ENCODE data around the gene CAMK4. TPM values are rescaled to one million over a fixed set of nuclear protein-coding genes. Genes with fewer than 3 reads are reported as not detected.

The CAMK4 gene
- total RNA-seq, 1 donor from 2014 or later, result 0.72 TPM

GRCh38 chr5:111271885-111272284, 47.7 kb downstream of the CAMK4 start:
- Mint-ChIP-seq H3K27ac (ENCODE audit: unreplicated experiment) (no peak overlapping the region), H3K4me3 (ENCODE audit: unreplicated experiment) (no peak overlapping the region), H3K27me3 (ENCODE audit: low read depth) (peaks cover 19% of the 10 kb centered on the region), H3K4me1 (ENCODE audit: low read depth) (no peaks in the 10 kb centered on the region), H3K9me3 (ENCODE audit: low read depth) (no peaks in the 10 kb centered on the region), H3K36me3 (ENCODE audit: low read depth) (no peaks in the 10 kb centered on the region)
- TF ChIP-seq CTCF (IDR thresholded peaks at IDR 0.05), result no peak
- no peak for DNase-seq (ENCODE audit: low spot score)

GRCh38 chr5:111277061-111277460, 52.9 kb downstream of the CAMK4 start:
- H3K4me1 Mint-ChIP-seq (ENCODE audit: low read depth), result no peaks in the 10 kb centered on the region
- no peaks in the 10 kb centered on the region for H3K9me3 Mint-ChIP-seq (ENCODE audit: low read depth)
- no peak overlapping the region for H3K4me3 Mint-ChIP-seq (ENCODE audit: unreplicated experiment)
- H3K36me3 Mint-ChIP-seq (ENCODE audit: low read depth), result no peaks in the 10 kb centered on the region
- TF ChIP-seq CTCF (IDR thresholded peaks at IDR 0.05), result no peak
- DNase-seq (ENCODE audit: low spot score), result no peak
- H3K27me3 Mint-ChIP-seq (ENCODE audit: low read depth), result peaks cover 19% of the 10 kb centered on the region
- H3K27ac Mint-ChIP-seq (ENCODE audit: unreplicated experiment), result no peak overlapping the region

GRCh38 chr5:111278858-111279504, 54.8 kb downstream of the CAMK4 start:
- Mint-ChIP-seq H3K4me3 (ENCODE audit: unreplicated experiment) (no peak overlapping the region), H3K36me3 (ENCODE audit: low read depth) (no peaks in the 10 kb centered on the region), H3K27me3 (ENCODE audit: low read depth) (peaks cover 31% of the 10 kb centered on the region)

GRCh38 chr5:111280282-111280951, 56.2 kb downstream of the CAMK4 start:
- no peaks in the 10 kb centered on the region for H3K36me3 Mint-ChIP-seq (ENCODE audit: low read depth)
- no peak for TF ChIP-seq CTCF (IDR thresholded peaks at IDR 0.05)
- H3K9me3 Mint-ChIP-seq (ENCODE audit: low read depth), result no peaks in the 10 kb centered on the region
- H3K27ac Mint-ChIP-seq (ENCODE audit: unreplicated experiment), result no peak overlapping the region
- H3K4me3 Mint-ChIP-seq (ENCODE audit: unreplicated experiment), result no peak overlapping the region
- H3K27me3 Mint-ChIP-seq (ENCODE audit: low read depth), result peaks cover 33% of the 10 kb centered on the region
- no peaks in the 10 kb centered on the region for H3K4me1 Mint-ChIP-seq (ENCODE audit: low read depth)
- no peak for DNase-seq (ENCODE audit: low spot score)

More at GRCh38 chr5:111278858-111279504, 54.8 kb downstream of the CAMK4 start:
- Mint-ChIP-seq H3K4me1 (ENCODE audit: low read depth) (no peaks in the 10 kb centered on the region), H3K27ac (ENCODE audit: unreplicated experiment) (no peak overlapping the region), H3K9me3 (ENCODE audit: low read depth) (no peaks in the 10 kb centered on the region)
- no peak for DNase-seq (ENCODE audit: low spot score)
- TF ChIP-seq CTCF (IDR thresholded peaks at IDR 0.05), result peak; percentile 80

- H3K4me3 Mint-ChIP-seq (ENCODE audit: unreplicated experiment), result no peak overlapping the region
- peaks cover 29% of the 10 kb centered on the region for H3K27me3 Mint-ChIP-seq (ENCODE audit: low read depth)
- no peak overlapping the region for H3K27ac Mint-ChIP-seq (ENCODE audit: unreplicated experiment)
- no peaks in the 10 kb centered on the region for H3K36me3 Mint-ChIP-seq (ENCODE audit: low read depth)
- no peak for DNase-seq (ENCODE audit: low spot score)
- H3K9me3 Mint-ChIP-seq (ENCODE audit: low read depth), result no peaks in the 10 kb centered on the region
- no peaks in the 10 kb centered on the region for H3K4me1 Mint-ChIP-seq (ENCODE audit: low read depth)
- no peak for TF ChIP-seq CTCF (IDR thresholded peaks at IDR 0.05)
Observed at GRCh38 chr5:111282798-111283197, 58.6 kb downstream of the CAMK4 start.

Data from chondrocyte (in vitro differentiated cells).